GM12878 (cell line): ENCODE measurements around the gene LRRC4.

ENCODE experiments used
- CBX3 ChIP-seq: fragments of 200-600 bp; sonication (generic); IDR thresholded peaks from 2 replicates; pipeline ENCODE4 v1.6.1; 2016; ENCODE audit warnings: low read depth, borderline replicate concordance
- CTCF ChIP-seq, 3 experiments: IDR thresholded peaks in 2 of 3; conservative IDR thresholded peaks in 1 of 3; 2 replicates each; pipeline ENCODE4 v1.5.1; 2011; ENCODE audit warnings: low read depth in 3 of 3, low read length in 3 of 3, mild to moderate bottlenecking in 3 of 3, control low read depth in 2 of 3, moderate library complexity in 2 of 3, inconsistent platforms in 1 of 3, mixed read lengths in 1 of 3; ENCODE audit not compliant: control insufficient read depth in 2 of 3, insufficient read depth in 1 of 3; ENCODE audit errors: extremely low read depth in 1 of 3
- EGR1 ChIP-seq, 2 experiments: IDR thresholded peaks; 1 replicate in 1 of 2; 2 replicates in 1 of 2; pipeline ENCODE4 v1.6.1; 2011 to 2012; ENCODE audit warnings: low read depth in 2 of 2, low read length in 2 of 2, borderline replicate concordance in 1 of 2, mild to moderate bottlenecking in 1 of 2, moderate library complexity in 1 of 2
- ESRRA ChIP-seq: IDR thresholded peaks from 2 replicates; pipeline ENCODE4 v1.6.1; 2012; ENCODE audit warnings: mild to moderate bottlenecking, low read length, improper control_type of control experiment
- SIN3A ChIP-seq: IDR thresholded peaks from 2 replicates; pipeline ENCODE4 v1.6.1; 2012; ENCODE audit warnings: low read depth, low read length, improper control_type of control experiment
- YY1 ChIP-seq: IDR thresholded peaks from 2 replicates; pipeline ENCODE4 v1.6.1; 2011; ENCODE audit warnings: low read depth, mild to moderate bottlenecking, low read length

DNA sequence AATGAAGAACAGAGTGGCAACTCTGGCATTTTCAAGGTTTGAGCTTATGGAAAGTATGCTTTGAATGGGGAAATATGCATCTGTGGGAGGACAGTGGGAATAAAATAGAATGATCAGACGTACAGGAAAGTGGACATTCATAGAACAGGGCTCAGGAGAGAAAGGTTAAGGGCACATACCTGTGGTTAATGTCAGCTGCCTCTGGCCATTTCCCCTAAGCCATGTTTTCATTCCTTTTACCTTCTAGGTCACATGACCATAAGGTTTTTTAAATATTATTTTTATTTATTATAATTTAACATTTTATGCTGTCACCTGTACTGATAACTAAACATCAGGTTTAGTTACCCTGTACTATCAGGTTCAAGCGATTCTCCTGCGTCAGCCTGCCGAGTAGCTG lies 52.8 kb downstream of the LRRC4 start:
- TF ChIP-seq SIN3A (no peak), YY1 (no peak), ESRRA (no peak), CTCF (IDR thresholded peaks at IDR 0.05 in 2 of 3, conservative IDR thresholded peaks at IDR 0.05 in 1 of 3; ENCODE audit: control insufficient read depth in 2 of 3, extremely low read depth in 1 of 3, insufficient read depth in 1 of 3, low read depth in 3 of 3, low read length in 3 of 3) (no peak), CBX3 (no peak), EGR1 (IDR thresholded peaks at IDR 0.05; ENCODE audit: borderline replicate concordance in 1 of 2, low read depth in 2 of 2, low read length in 2 of 2) (no peak)
